OCI-LY3 (cell line): ENCODE data around the gene STK35.

Experiments used
- H2AFZ ChIP-seq: fragments of 200-600, 300-600 bp; shearing (Covaris generic); 2 replicates; pipeline ENCODE4 v1.6.0; 2014; ENCODE audit warnings: antibody characterized with exemption, low read depth, low read length
- H3K27ac ChIP-seq: fragments of 200-600, 300-600 bp; sonication (generic); 2 replicates; pipeline ENCODE4 v1.5.1; 2014; ENCODE audit warnings: mild to moderate bottlenecking, low read length, moderate library complexity, mixed read lengths
- H3K27me3 ChIP-seq: fragments of 200-600, 300-600 bp; sonication (generic); 2 replicates; pipeline ENCODE4 v1.6.1; 2014; ENCODE audit warnings: low read depth, low read length, mixed read lengths
- H3K36me3 ChIP-seq: fragments of 200-600, 300-600 bp; sonication (generic); replicated peaks from 2 replicates; pipeline ENCODE3; 2014; ENCODE audit warnings: low read depth, low read length, mixed read lengths
- H3K4me1 ChIP-seq: fragments of 300-600, 200-600 bp; sonication (generic); 2 replicates; pipeline ENCODE4 v1.6.1; 2014; ENCODE audit warnings: low read length, mixed read lengths
- H3K4me2 ChIP-seq: fragments of 200-600, 300-600 bp; sonication (generic); 2 replicates; pipeline ENCODE4 v1.6.1; 2014; ENCODE audit warnings: low read length, mixed read lengths
- H3K4me3 ChIP-seq: fragments of 300-600, 200-600 bp; sonication (generic); 2 replicates; pipeline ENCODE4 v1.5.1; 2014; ENCODE audit warnings: antibody characterized with exemption, mild to moderate bottlenecking, low read length, moderate library complexity
- H3K79me2 ChIP-seq: fragments of 300-600, 200-600 bp; shearing (Covaris generic); 2 replicates; pipeline ENCODE4 v1.6.1; 2014; ENCODE audit warnings: mild to moderate bottlenecking, low read length, mixed read lengths
- H3K9ac ChIP-seq: fragments of 300-600, 200-600 bp; shearing (Covaris generic); 2 replicates; pipeline ENCODE4 v1.6.0; 2014; ENCODE audit warnings: mild to moderate bottlenecking, low read length, moderate library complexity
- H3K9me3 ChIP-seq: fragments of 200-600, 300-600 bp; shearing (Covaris generic); 2 replicates; pipeline ENCODE4 v1.6.1; 2014; ENCODE audit warnings: low read length, mixed read lengths; ENCODE audit not compliant: insufficient read depth
- H4K20me1 ChIP-seq: fragments of 200-600, 300-600 bp; sonication (generic); 2 replicates; pipeline ENCODE4 v1.6.1; 2016; ENCODE audit warnings: low read length, mixed read lengths; ENCODE audit not compliant: insufficient read depth
- CTCF ChIP-seq: fragments of 200-600, 300-600 bp; sonication (generic); IDR thresholded peaks from 2 replicates; pipeline ENCODE4 v1.5.1; 2014; ENCODE audit warnings: antibody characterized with exemption, low read length, low read depth
- EZH2phosphoT487 ChIP-seq: fragments of 200-600 bp; shearing (Covaris generic); IDR thresholded peaks from 2 replicates; pipeline ENCODE4 v1.6.1; 2018; ENCODE audit warnings: antibody characterized with exemption, mixed run types, low read depth

Gene STK35

DNA sequence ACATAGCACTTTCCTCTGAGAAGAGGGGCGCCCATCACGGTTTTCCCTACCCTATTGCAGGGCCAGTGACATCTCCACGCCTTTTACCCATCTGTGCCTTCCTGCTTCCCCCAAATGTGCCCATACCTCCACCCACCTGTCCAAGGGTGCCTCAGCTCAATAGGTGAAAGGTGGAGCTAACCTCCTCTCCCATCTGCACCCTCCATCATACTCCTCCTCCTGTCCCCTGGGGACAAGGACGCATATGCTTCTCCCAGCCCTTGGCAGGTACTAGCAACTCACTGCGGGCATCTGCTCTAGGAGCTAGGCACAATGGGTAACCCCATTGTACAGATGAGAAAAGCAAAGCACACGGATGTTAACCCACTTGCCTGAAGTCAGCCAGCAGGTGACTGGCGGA, 62.8 kb downstream of the STK35 start:
- no peaks in the 10 kb centered on the region for H3K4me1 ChIP-seq
- H3K4me2 ChIP-seq, result no peak overlapping the region
- no peak overlapping the region for H3K27ac ChIP-seq
- H3K79me2 ChIP-seq, result no peaks in the 10 kb centered on the region
- peaks cover 6% of the 10 kb centered on the region; the same call in 1 of the 2 replicates for H3K27me3 ChIP-seq
- H2AFZ ChIP-seq, result no peak overlapping the region
- H3K9ac ChIP-seq, result no peak overlapping the region
- TF ChIP-seq CTCF (no peak), EZH2phosphoT487 (no peak)
- no peak overlapping the region for H3K4me3 ChIP-seq
- H4K20me1 ChIP-seq, result no peaks in the 10 kb centered on the region
- no peaks in the 10 kb centered on the region for H3K36me3 ChIP-seq
- H3K9me3 ChIP-seq, result no peaks in the 10 kb centered on the region

GRCh38 chr20:2164966-2165365, 63.3 kb downstream of the STK35 start:
- H3K9ac ChIP-seq, result no peak overlapping the region
- H4K20me1 ChIP-seq, result no peaks in the 10 kb centered on the region
- no peaks in the 10 kb centered on the region for H3K36me3 ChIP-seq
- H3K4me2 ChIP-seq, result no peak overlapping the region
- H3K4me1 ChIP-seq, result no peaks in the 10 kb centered on the region
- H2AFZ ChIP-seq, result no peak overlapping the region
- TF ChIP-seq EZH2phosphoT487, result no peak
- no peak for TF ChIP-seq CTCF
- H3K27ac ChIP-seq, result no peak overlapping the region
- no peaks in the 10 kb centered on the region for H3K9me3 ChIP-seq
- H3K79me2 ChIP-seq, result no peaks in the 10 kb centered on the region
- H3K4me3 ChIP-seq, result no peak overlapping the region
- peaks cover 6% of the 10 kb centered on the region; the same call in 1 of the 2 replicates for H3K27me3 ChIP-seq

GRCh38 chr20:2165871-2166270, 64.2 kb downstream of the STK35 start:
- Histone ChIP-seq H2AFZ (no peak overlapping the region), H3K9me3 (no peaks in the 10 kb centered on the region), H3K9ac (no peak overlapping the region), H4K20me1 (no peaks in the 10 kb centered on the region), H3K4me3 (no peak overlapping the region), H3K27me3 (peaks cover 11% of the 10 kb centered on the region), H3K4me2 (no peak overlapping the region), H3K4me1 (no peaks in the 10 kb centered on the region), H3K79me2 (no peaks in the 10 kb centered on the region), H3K36me3 (no peaks in the 10 kb centered on the region), H3K27ac (no peak overlapping the region)
- TF ChIP-seq CTCF (no peak), EZH2phosphoT487 (no peak)

GRCh38 chr20:2167112-2167511, 65.5 kb downstream of the STK35 start:
- H3K27me3 ChIP-seq, result peaks cover 17% of the 10 kb centered on the region
- H3K9me3 ChIP-seq, result no peaks in the 10 kb centered on the region
- no peak overlapping the region for H2AFZ ChIP-seq
- no peak for TF ChIP-seq CTCF
- no peak for TF ChIP-seq EZH2phosphoT487
- no peak overlapping the region for H3K4me3 ChIP-seq
- H3K27ac ChIP-seq, result no peak overlapping the region
- no peak overlapping the region for H3K4me2 ChIP-seq
- no peaks in the 10 kb centered on the region for H4K20me1 ChIP-seq
- no peaks in the 10 kb centered on the region for H3K79me2 ChIP-seq
- H3K36me3 ChIP-seq, result no peaks in the 10 kb centered on the region
- H3K4me1 ChIP-seq, result no peaks in the 10 kb centered on the region
- H3K9ac ChIP-seq, result no peak overlapping the region
